ENCODE measurements around the gene SLC13A5.

DNA sequence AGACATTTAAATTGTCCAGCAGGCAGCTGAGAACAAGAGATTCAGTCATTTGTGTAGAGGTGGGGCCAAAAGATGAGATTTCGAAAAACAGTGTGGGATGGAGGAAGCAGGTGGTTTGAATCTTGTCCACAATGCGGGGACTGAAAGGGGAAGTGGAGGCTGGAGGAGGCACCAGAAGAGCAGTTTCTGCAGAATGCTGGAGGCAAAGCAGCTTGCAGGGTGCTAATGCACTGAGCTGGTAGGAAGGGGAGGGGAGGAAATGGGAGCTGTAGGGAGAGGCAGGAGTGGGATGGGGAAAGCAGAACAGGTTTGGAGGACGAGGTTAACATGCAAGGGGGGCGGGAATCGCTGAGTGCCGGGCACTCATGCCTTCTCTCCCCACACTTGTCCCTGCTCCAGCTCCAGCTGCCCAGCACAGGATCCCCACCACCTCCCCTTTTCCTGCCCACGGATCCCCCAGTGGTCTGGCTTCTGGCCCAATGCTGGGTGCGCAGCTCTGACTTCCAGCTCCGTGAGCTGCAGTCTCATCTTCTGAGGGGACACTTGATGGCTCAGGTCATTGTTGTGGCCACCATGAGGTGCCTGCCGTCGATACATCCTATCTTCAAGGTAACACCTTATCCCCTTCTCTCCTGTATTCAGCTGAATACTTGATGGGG is 52.2 kb downstream of the SLC13A5 start:
- no peak for TF ChIP-seq ZNF274 (IDR thresholded peaks at IDR 0.05; ENCODE audit: low read depth, low read length)
- TF ChIP-seq YY1 (IDR thresholded peaks at IDR 0.05; ENCODE audit: insufficient read depth, insufficient read length), result no peak
- no peak for TF ChIP-seq SUZ12 (IDR thresholded peaks at IDR 0.05; ENCODE audit: extremely low read depth, insufficient read depth, insufficient read length)

Measured in NT2/D1 (cell line).